ENCODE data around the gene CFAP299.

GRCh38 chr4:80407246-80407645, 71.7 kb downstream of the CFAP299 start:
- no peak for TF ChIP-seq CTCF (IDR thresholded peaks at IDR 0.05; ENCODE audit: low read length)
- TF ChIP-seq EZH2 (IDR thresholded peaks at IDR 0.05; ENCODE audit: borderline replicate concordance, low read length) = no peak
